Activated B cell treated with CpG ODN at 0.5 μM for 24 hours (primary cell): ENCODE data around the gene LGMN. TPM values are rescaled to one million over a fixed set of nuclear protein-coding genes. Genes with fewer than 3 reads are reported as not detected.

Source experiments
- ATAC-seq: fragments of 200-7000 bp; cut with Tn5 transposase; one replicate; pipeline ENCODE4 v1.10.0; 2021; ENCODE audit warnings: low read depth, mild to moderate bottlenecking, moderate library complexity
- CTCF ChIA-PET: fragments of 350-600 bp; sonication (Branson Sonifier 250); formaldehyde crosslinking; loops from one replicate; lab custom pipeline; 2021; ENCODE audit warnings: antibody characterized with exemption; lab: Charles Lee
- POLR2A ChIA-PET: fragments of 350-600 bp; sonication (Branson Sonifier 250); formaldehyde crosslinking; loops from one replicate; lab custom pipeline; 2021; ENCODE audit warnings: antibody characterized with exemption; lab: Charles Lee
- DNase-seq: peaks from one replicate; pipeline ENCODE4 v3.0.0; 2022
- H3K27ac Mint-ChIP-seq: one replicate; pipeline ENCODE4 v1.8.0; 2020; ENCODE audit warnings: mixed read lengths
- H3K27me3 Mint-ChIP-seq: one replicate; pipeline ENCODE4 v1.8.0; 2021; ENCODE audit warnings: mixed read lengths
- H3K36me3 Mint-ChIP-seq: one replicate; pipeline ENCODE4 v1.8.0; 2021; ENCODE audit warnings: low read depth, mixed read lengths
- H3K4me1 Mint-ChIP-seq: one replicate; pipeline ENCODE4 v1.8.0; 2021; ENCODE audit warnings: mixed read lengths
- H3K4me3 Mint-ChIP-seq: one replicate; pipeline ENCODE4 v1.8.0; 2020; ENCODE audit warnings: mild to moderate bottlenecking, mixed read lengths
- H3K9me3 Mint-ChIP-seq: one replicate; pipeline ENCODE4 v1.8.0; 2020; ENCODE audit warnings: mixed read lengths
- intact Hi-C: fragments of 100-400 bp; cut with micrococcal nuclease; formaldehyde crosslinking; loops from one replicate; pipeline ENCODE4 v1.15.1; 2024
- total RNA-seq: library from RNA; stranded (reverse); gene quantifications from 2 replicates; pipeline ENCODE4 v1.2.3, GENCODE V29; 2022
- TF ChIP-seq, protein P1 (sequence below): fragments of 200-600 bp; IDR thresholded peaks from one replicate; pipeline ENCODE4 v1.8.0; 2022; ENCODE audit warnings: antibody characterized with exemption, mild to moderate bottlenecking

LGMN gene
- total RNA-seq, 1 donor from 2014 or later, result 11.8 TPM

DNA sequence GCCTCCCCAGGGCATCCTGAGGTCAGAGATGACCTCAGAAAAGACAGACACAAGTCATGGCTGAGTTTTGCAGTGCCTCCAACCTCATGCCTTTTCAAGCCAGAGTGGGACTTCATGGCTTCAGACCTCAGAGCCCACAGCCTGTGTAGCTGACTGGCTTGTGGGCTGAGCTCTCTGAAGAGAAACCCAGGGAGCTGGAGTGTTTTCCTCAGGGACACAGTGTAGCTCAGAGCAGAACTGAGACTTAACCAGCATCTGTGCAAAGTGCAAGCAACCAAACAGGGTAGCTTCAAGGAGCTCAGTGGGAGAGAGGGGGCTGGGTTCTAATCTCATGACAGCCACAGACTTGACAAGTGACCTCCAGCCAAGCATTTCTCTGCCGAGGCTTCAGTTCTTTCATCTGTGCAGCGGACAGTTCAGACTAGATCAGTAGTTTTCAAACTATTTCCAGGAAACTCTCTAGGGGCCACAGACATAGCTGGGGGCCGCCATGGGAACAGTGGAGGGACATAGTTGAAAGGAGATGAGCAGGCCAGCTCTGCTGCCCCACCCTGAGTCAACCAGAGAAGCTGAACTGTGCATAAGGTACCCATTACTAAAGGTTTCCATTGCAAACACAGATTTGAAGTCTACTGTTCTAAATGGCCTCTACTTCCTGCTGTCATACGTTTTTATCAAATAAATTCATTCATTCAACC, 80.0 kb downstream of the LGMN start:
- ATAC-seq, result peak; percentile 36
- no peak for DNase-seq
- POLR2A ChIA-PET, result interaction anchor here (0.6 to 1.5 kb wide), 5 partner anchors 8 to 560 kb away, joined by 3 to 9 read pairs (median 4); no protein-coding TSS in a partner anchor
- Mint-ChIP-seq H3K27ac (peak overlapping the region; percentile 57), H3K4me1 (peaks cover 84% of the 10 kb centered on the region), H3K4me3 (peak overlapping the region; percentile 29), H3K36me3 (peaks cover 75% of the 10 kb centered on the region), H3K9me3 (no peaks in the 10 kb centered on the region), H3K27me3 (no peaks in the 10 kb centered on the region)
- TF ChIP-seq, protein P1, sequence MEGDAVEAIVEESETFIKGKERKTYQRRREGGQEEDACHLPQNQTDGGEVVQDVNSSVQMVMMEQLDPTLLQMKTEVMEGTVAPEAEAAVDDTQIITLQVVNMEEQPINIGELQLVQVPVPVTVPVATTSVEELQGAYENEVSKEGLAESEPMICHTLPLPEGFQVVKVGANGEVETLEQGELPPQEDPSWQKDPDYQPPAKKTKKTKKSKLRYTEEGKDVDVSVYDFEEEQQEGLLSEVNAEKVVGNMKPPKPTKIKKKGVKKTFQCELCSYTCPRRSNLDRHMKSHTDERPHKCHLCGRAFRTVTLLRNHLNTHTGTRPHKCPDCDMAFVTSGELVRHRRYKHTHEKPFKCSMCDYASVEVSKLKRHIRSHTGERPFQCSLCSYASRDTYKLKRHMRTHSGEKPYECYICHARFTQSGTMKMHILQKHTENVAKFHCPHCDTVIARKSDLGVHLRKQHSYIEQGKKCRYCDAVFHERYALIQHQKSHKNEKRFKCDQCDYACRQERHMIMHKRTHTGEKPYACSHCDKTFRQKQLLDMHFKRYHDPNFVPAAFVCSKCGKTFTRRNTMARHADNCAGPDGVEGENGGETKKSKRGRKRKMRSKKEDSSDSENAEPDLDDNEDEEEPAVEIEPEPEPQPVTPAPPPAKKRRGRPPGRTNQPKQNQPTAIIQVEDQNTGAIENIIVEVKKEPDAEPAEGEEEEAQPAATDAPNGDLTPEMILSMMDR, result no peak
- intact Hi-C loops, result loop anchor here (1.0 kb wide), 1 partner anchor 9 kb away; no protein-coding TSS in a partner anchor
- CTCF ChIA-PET, result interaction anchor here (0.7 to 3.3 kb wide), 5 partner anchors 9 to 80 kb away, joined by 3 to 33 read pairs (median 9); no protein-coding TSS in a partner anchor

DNA sequence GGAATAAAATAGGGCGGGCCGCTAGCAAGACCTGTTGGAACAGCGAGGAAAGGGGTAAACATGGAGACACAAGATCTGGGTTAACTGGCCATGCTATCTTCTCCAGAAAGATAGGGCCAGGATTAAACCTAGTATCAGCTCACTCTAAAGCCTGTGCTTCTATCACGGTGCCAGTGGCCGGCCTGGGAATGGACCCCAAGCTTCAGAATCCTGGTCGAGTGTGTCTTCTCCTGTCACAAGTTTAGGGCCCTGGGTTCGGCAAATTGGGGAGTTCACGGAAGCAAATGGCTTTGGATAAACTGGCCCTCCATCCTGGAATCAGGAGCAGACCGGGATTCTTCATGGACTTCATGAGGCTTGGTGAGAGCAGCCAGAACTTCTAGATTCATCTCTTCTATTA, 82.2 kb downstream of the LGMN start:
- intact Hi-C loops, result no loop called here
- no peak for ATAC-seq
- ChIA-PET POLR2A (interaction anchor here (0.9 to 3.8 kb wide), 3 partner anchors 51 to 544 kb away, joined by 3 to 28 read pairs (median 11); partner anchors contain the start of genes CPSF2 and NDUFB1), CTCF (interaction anchor here (0.6 to 2.2 kb wide), 6 partner anchors 11 to 106 kb away, joined by 3 to 7 read pairs (median 4); no protein-coding TSS in a partner anchor)
- no peak for DNase-seq
- H3K4me1 Mint-ChIP-seq, result peaks cover 95% of the 10 kb centered on the region
- H3K9me3 Mint-ChIP-seq, result no peaks in the 10 kb centered on the region
- peak overlapping the region; percentile 97 for H3K27ac Mint-ChIP-seq
- peaks cover 82% of the 10 kb centered on the region for H3K36me3 Mint-ChIP-seq
- H3K4me3 Mint-ChIP-seq, result peak overlapping the region; percentile 76
- no peaks in the 10 kb centered on the region for H3K27me3 Mint-ChIP-seq
- TF ChIP-seq, protein P1, result no peak

DNA sequence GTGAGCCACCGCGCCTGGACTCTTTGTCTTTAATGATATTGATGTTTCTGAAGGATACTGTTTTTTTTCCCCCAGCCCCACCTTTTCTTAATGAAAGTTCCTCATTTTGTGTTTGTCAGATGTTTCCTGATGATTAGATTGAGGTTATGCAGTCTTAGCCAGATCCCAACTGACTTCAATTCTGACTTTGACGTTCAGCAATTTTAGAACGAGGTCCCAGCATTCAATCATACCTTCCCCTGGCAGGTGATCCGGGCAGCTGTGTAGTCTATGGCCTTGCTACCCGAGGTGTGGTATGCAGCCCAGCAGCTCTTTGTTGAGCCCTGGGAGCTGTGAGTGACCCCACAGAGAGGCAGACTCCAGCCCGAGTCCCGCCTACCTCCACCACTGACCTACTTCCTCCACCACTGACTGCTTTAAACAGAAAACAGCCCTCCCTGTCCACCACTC, 82.7 kb downstream of the LGMN start:
- no peak for DNase-seq
- H3K4me1 Mint-ChIP-seq, result peaks cover 95% of the 10 kb centered on the region

DNA sequence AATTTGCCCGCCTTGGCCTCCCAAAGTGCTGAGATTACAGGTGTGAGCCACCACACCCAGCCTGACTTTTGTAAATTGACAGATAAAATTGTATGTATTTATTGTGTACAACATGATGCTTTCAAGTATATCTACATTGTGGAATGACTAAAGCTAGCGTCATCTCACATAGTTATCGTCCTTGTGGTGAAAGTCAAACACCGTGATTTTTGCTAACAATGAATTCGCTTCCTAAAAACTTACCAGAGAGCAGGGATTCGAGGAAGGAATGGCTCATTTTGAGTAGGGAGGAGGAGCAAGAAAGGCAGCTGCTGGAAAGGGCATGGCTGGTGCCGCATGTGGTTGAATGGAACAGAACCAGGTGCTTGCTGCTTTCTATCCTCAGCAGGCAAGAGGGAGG, 85.4 kb downstream of the LGMN start:
- POLR2A ChIA-PET, result interaction anchor here (1.2 to 3.8 kb wide), 2 partner anchors 29 to 48 kb away, joined by 3 to 28 read pairs; no protein-coding TSS in a partner anchor

More for the DNA sequence above, 82.7 kb downstream of the LGMN start:
- peak overlapping the region; percentile 97 for H3K27ac Mint-ChIP-seq
- peak; percentile 41 for ATAC-seq
- H3K36me3 Mint-ChIP-seq, result peaks cover 82% of the 10 kb centered on the region
- POLR2A ChIA-PET, result interaction anchor here (0.6 to 3.8 kb wide), 9 partner anchors 25 to 1422 kb away, joined by 3 to 28 read pairs (median 10); no protein-coding TSS in a partner anchor
- H3K4me3 Mint-ChIP-seq, result peak overlapping the region; percentile 76
- H3K9me3 Mint-ChIP-seq, result no peaks in the 10 kb centered on the region
- CTCF ChIA-PET, result interaction anchor here (0.6 to 2.2 kb wide), 4 partner anchors 12 to 107 kb away, joined by 3 to 7 read pairs (median 4); no protein-coding TSS in a partner anchor
- intact Hi-C loops, result loop anchor here (1.0 kb wide), 3 partner anchors 12 to 50 kb away; no protein-coding TSS in a partner anchor
- no peaks in the 10 kb centered on the region for H3K27me3 Mint-ChIP-seq
- TF ChIP-seq, protein P1, result no peak

More for the DNA sequence above, 85.4 kb downstream of the LGMN start:
- peak overlapping the region; percentile 83 for H3K27ac Mint-ChIP-seq
- TF ChIP-seq, protein P1, result no peak
- no peaks in the 10 kb centered on the region for H3K9me3 Mint-ChIP-seq
- intact Hi-C loops, result no loop called here
- H3K36me3 Mint-ChIP-seq, result peaks cover 90% of the 10 kb centered on the region
- no peak overlapping the region for H3K4me3 Mint-ChIP-seq
- H3K27me3 Mint-ChIP-seq, result no peaks in the 10 kb centered on the region
- peaks cover 95% of the 10 kb centered on the region for H3K4me1 Mint-ChIP-seq
- no peak for ATAC-seq
- CTCF ChIA-PET, result interaction anchor here (1.0 kb wide), 1 partner anchor 9 kb away, joined by 4 read pairs; no protein-coding TSS in a partner anchor
- no peak for DNase-seq
